ENCODE measurements around the gene ALDH16A1. TPM values are rescaled to one million over a fixed set of nuclear protein-coding genes. Genes with fewer than 3 reads are reported as not detected.

The ALDH16A1 gene
- total and polyA plus RNA-seq, 2 of the 8 experiments (the other 6 are each of a cell fraction or from before 2014, with no cell fraction given), result 30.5 to 34.3 TPM

DNA sequence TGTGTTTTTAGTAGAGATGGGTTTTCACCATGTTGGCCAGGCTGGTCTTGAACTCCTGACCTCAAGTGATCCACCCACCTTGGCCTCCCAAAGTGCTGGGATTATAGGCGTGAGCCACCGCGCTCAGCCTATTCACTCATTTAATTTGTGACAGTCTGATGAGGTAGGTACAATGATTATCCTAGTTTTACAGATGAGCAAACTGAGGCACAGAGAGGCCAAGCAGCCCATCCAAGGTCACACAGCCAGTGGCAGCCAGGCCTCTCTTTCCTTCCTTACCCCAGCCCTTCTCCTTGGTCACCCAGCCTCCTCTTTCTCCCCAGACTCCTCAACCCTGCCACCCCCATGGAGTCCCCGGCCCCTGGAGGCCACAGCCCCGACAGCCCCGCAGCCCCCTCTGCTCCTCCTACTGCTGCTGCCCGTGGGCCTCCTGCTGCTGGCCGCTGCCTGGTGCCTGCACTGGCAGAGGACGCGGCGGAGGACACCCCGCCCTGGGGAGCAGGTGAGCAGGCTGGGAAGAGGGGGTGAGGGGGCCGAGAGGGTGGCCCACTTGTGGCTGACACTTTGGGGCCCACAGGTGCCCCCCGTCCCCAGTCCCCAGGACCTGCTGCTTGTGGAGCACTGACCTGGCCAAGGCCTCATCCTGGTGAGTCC, 27.1 kb downstream of the ALDH16A1 start (continued):
- TF ChIP-seq CHD7 (IDR thresholded peaks at IDR 0.05; ENCODE audit: insufficient replicate concordance, low read length) (no peak), KDM4A (IDR thresholded peaks at IDR 0.05; ENCODE audit: low read depth, low read length, severe bottlenecking) (no peak)

All from H1 (cell line).